HAP-1 (cell line): ENCODE data around the gene FYN.

Experiments
- DNase-seq, 2 experiments: peaks; one replicate each; pipeline ENCODE4 v3.0.0-alpha.2; 2016 to 2020; ENCODE audit warnings: low spot score in 2 of 2
- H3K27me3 ChIP-seq: fragments of 250-450 bp; sonication (Bioruptor Pico); 2 replicates; pipeline ENCODE4 v1.5.1; 2020; ENCODE audit warnings: low read depth, mild to moderate bottlenecking, moderate library complexity
- H3K36me3 ChIP-seq: fragments of 250-450 bp; sonication (Bioruptor Pico); replicated peaks from 2 replicates; pipeline ENCODE4 v1.5.1; 2020; ENCODE audit warnings: mild to moderate bottlenecking
- H3K4me1 ChIP-seq: fragments of 250-450 bp; sonication (Bioruptor Pico); 2 replicates; pipeline ENCODE4 v1.5.1; 2020; ENCODE audit warnings: mild to moderate bottlenecking
- H3K4me3 ChIP-seq: fragments of 250-450 bp; sonication (Bioruptor Pico); 2 replicates; pipeline ENCODE4 v1.5.1; 2020; ENCODE audit warnings: mild to moderate bottlenecking, moderate library complexity
- H3K9me3 ChIP-seq: fragments of 250-450 bp; sonication (Bioruptor Pico); 2 replicates; pipeline ENCODE4 v1.5.1; 2020; ENCODE audit warnings: mild to moderate bottlenecking, moderate library complexity
- in situ Hi-C: fragments of 300-500 bp; cut with MboI; formaldehyde crosslinking; loops from 3 replicates; pipeline ENCODE4 v1.14.3; 2020; ENCODE audit warnings: low sequenced_read_pairs, inconsistent platforms, mixed read lengths

Gene FYN

GRCh38 chr6:111617149-111617548 is 256.1 kb downstream of the FYN start:
- no peak overlapping the region for H3K4me3 ChIP-seq
- peaks cover 14% of the 10 kb centered on the region for H3K4me1 ChIP-seq
- in situ Hi-C loops = no loop called here
- no peaks in the 10 kb centered on the region for H3K9me3 ChIP-seq
- no peak for DNase-seq
- H3K36me3 ChIP-seq = no peaks in the 10 kb centered on the region
- H3K27me3 ChIP-seq = 0 out of 2 replicates have a peak, but pooled peaks cover 4% of the 10 kb centered on the region

DNA sequence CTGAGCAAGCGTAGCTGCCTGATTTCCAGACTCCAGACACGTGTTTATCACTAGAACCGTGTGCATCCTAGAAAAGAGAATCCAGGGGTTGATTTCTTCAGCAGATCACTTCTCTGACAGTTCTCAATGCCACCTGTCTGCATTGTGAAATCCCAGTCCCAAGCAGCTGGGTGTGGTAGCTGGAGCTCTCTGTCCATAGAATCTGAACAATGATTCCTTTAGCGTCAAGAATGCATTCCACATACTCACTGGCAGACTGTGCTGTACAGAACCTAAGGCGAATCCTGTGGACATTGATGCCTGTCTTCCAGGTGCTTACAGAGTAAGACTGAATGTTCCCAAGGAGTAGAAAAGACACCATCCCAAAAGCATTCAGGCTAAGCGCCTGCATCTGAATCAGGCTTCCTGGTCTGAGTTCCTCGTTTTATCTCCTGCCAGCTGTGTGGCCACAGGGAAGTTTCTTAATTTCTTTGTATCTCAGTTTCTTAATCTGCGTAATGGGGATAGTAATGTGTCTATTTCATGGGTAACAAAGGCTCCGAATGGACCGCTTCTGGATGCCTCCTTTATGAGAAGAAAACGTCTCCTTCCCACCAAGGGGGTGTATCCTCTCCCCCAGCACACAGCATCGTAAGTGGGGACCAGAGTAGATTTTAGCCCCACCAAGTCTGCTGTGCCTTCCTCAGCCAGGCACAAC is 257.2 kb downstream of the FYN start:
- Histone ChIP-seq H3K36me3 (no peaks in the 10 kb centered on the region), H3K27me3 (0 out of 2 replicates have a peak, but pooled peaks cover 4% of the 10 kb centered on the region), H3K4me1 (peaks cover 15% of the 10 kb centered on the region), H3K9me3 (no peaks in the 10 kb centered on the region), H3K4me3 (no peak overlapping the region)
- DNase-seq = no peak
- in situ Hi-C loops = no loop called here

DNA sequence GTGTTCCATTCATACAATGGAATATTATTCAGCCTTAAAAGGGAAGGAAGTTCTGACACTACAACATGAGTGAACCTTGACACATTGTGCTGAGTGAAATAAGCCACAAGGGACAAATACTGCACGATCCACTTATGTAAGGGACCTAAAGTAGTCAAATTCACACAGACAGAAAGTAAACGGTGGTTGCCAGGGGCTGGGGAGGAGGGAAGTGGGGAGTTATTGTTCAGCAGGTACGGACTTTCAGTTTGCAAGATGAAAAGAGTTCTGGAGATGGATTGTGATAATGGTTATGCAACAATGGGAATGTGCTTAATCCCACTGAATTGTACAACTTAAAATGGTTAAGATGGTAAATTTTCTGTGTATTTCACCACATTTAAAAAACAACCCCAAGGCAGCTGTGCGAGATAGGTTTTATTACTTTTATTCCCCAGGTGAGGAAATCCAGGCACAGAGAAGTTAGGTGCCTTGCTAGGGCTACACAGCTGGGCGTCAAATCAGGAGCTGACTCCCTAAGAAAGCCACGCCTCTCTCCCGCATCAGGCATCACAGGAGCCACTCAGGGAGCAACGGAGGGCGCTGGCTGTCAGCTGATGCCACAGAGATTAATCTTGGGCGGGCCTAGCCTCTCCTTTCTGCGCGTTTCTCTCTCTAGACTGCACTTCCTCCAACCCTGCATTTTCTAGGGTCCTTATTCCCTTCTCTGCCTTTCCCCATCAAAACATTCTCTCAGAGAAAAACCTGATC is 258.2 kb downstream of the FYN start:
- H3K4me1 ChIP-seq = peaks cover 16% of the 10 kb centered on the region
- in situ Hi-C loops = no loop called here
- 0 out of 2 replicates have a peak, but pooled peaks cover 4% of the 10 kb centered on the region for H3K27me3 ChIP-seq
- no peak overlapping the region for H3K4me3 ChIP-seq
- no peaks in the 10 kb centered on the region for H3K9me3 ChIP-seq
- no peaks in the 10 kb centered on the region for H3K36me3 ChIP-seq
- peak; percentile 68 to 88 for DNase-seq

DNA sequence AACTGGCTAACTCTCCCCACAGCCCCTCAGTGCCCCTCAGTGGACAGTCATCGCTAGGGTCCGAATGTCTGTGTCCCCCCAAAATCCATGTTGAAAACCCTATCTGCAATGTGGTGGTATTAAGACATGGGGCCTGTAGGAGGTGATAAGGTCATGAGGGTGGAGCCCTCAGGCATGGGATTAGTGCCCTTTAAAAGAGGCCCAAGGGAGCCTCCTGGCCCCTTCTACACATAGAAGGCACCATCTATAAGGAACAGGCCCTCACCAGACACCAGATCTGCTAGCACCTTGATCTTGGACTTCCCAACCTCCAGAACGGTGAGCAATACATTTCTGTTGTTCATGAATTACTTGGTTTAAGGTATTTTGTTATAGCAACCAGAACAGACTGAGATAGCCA is 260.9 kb downstream of the FYN start:
- 0 out of 2 replicates have a peak, but pooled peaks cover 4% of the 10 kb centered on the region for H3K27me3 ChIP-seq
- H3K9me3 ChIP-seq = no peaks in the 10 kb centered on the region
- no peak overlapping the region for H3K4me3 ChIP-seq
- H3K4me1 ChIP-seq = peaks cover 16% of the 10 kb centered on the region
- H3K36me3 ChIP-seq = no peaks in the 10 kb centered on the region
- no peak for DNase-seq
- in situ Hi-C loops = no loop called here

GRCh38 chr6:111610548-111611172 is 262.6 kb downstream of the FYN start:
- DNase-seq = no peak
- H3K9me3 ChIP-seq = no peaks in the 10 kb centered on the region
- H3K36me3 ChIP-seq = no peaks in the 10 kb centered on the region
- no peak overlapping the region for H3K4me3 ChIP-seq
- in situ Hi-C loops = no loop called here
- 0 out of 2 replicates have a peak, but pooled peaks cover 4% of the 10 kb centered on the region for H3K27me3 ChIP-seq
- H3K4me1 ChIP-seq = peaks cover 15% of the 10 kb centered on the region
